T-cell (primary cell): ENCODE data around the gene ITPK1. TPM values are rescaled to one million over a fixed set of nuclear protein-coding genes. Genes with fewer than 3 reads are reported as not detected.

Source experiments
- ATAC-seq, 4 experiments: fragments of 200-7000 bp in 3 of 4; fragments of 150-1000 bp in 1 of 4; cut with Tn5 transposase; replicated peaks in 1 of 4; 1 replicate in 3 of 4; 2 replicates in 1 of 4; pipeline ENCODE4 v1.10.0; 2021; ENCODE audit warnings: moderate library complexity in 3 of 4, mild to moderate bottlenecking in 2 of 4, moderate number of reproducible peaks in 1 of 4
- CTCF ChIA-PET, 2 donors: fragments of 300-600 bp; sonication (Branson Sonifier 250); formaldehyde crosslinking; loops; one replicate each; lab custom pipeline; 2022; ENCODE audit warnings: antibody characterized with exemption in 2 of 2; lab: Charles Lee
- POLR2A ChIA-PET, 2 donors: fragments of 300-600 bp; sonication (Branson Sonifier 250); formaldehyde crosslinking; loops; one replicate each; lab custom pipeline; 2022; ENCODE audit warnings: antibody characterized with exemption in 2 of 2; lab: Charles Lee
- DNase-seq, 35 experiments: peaks; one replicate each; pipeline versions ENCODE4 v3.0.0 to v3.0.0-alpha.2; 2013 to 2023
- H3K27ac ChIP-seq: one replicate; pipeline ENCODE4 v1.5.1; 2013; ENCODE audit warnings: low read length
- H3K27me3 ChIP-seq, 2 experiments: replicated peaks in 1 of 2; 1 replicate in 1 of 2; 2 replicates in 1 of 2; pipeline versions ENCODE4 v1.6.1 to v1.7.0; 2013; ENCODE audit warnings: low read length in 1 of 2, mixed read lengths in 1 of 2; ENCODE audit not compliant: control insufficient read depth in 2 of 2, insufficient read depth in 2 of 2; ENCODE audit errors: extremely low read depth in 1 of 2
- H3K36me3 ChIP-seq, 2 donors: 1 replicate in 1 of 2; 2 replicates in 1 of 2; pipeline versions ENCODE4 v1.6.1 to v1.7.0; 2013; ENCODE audit warnings: low read length in 1 of 2; ENCODE audit not compliant: control insufficient read depth in 2 of 2, insufficient read depth in 1 of 2; ENCODE audit errors: extremely low read depth in 1 of 2
- H3K4me1 ChIP-seq, 2 experiments: 1 replicate in 1 of 2; 2 replicates in 1 of 2; pipeline versions ENCODE4 v1.6.1 to v1.7.0; 2013; ENCODE audit warnings: low read length in 2 of 2, mixed read lengths in 1 of 2; ENCODE audit not compliant: insufficient read depth in 2 of 2, control insufficient read depth in 1 of 2; ENCODE audit errors: extremely low read depth in 1 of 2
- H3K4me3 ChIP-seq, 2 donors: 1 replicate in 1 of 2; 2 replicates in 1 of 2; pipeline versions ENCODE4 v1.5.1 to v1.7.0; 2013; ENCODE audit warnings: mild to moderate bottlenecking in 2 of 2, low read length in 1 of 2, moderate library complexity in 1 of 2; ENCODE audit not compliant: control insufficient read depth in 1 of 2; ENCODE audit errors: extremely low read depth in 1 of 2
- H3K9me3 ChIP-seq: 2 replicates; pipeline ENCODE4 v1.7.0; 2013
- H3K27ac Mint-ChIP-seq, 2 donors: one replicate each; pipeline ENCODE4 v1.8.0; 2020 to 2021; ENCODE audit warnings: mild to moderate bottlenecking in 2 of 2, mixed read lengths in 2 of 2
- H3K27me3 Mint-ChIP-seq, 2 donors: one replicate each; pipeline ENCODE4 v1.8.0; 2021 to 2022; ENCODE audit warnings: mixed read lengths in 2 of 2
- H3K36me3 Mint-ChIP-seq: one replicate; pipeline ENCODE4 v1.8.0; 2021; ENCODE audit warnings: mixed read lengths
- H3K4me1 Mint-ChIP-seq, 3 donors: one replicate each; pipeline ENCODE4 v1.8.0; 2020 to 2022; ENCODE audit warnings: mixed read lengths in 3 of 3, mild to moderate bottlenecking in 1 of 3
- H3K4me3 Mint-ChIP-seq, 3 donors: one replicate each; pipeline ENCODE4 v1.8.0; 2020 to 2022; ENCODE audit warnings: mild to moderate bottlenecking in 3 of 3, mixed read lengths in 3 of 3, moderate library complexity in 3 of 3
- H3K9me3 Mint-ChIP-seq, 3 donors: one replicate each; pipeline ENCODE4 v1.8.0; 2020 to 2022; ENCODE audit warnings: mixed read lengths in 3 of 3
- WGBS: methylation state at CpG from one replicate; pipeline ENCODE4 v1.1.5; 2013; ENCODE audit warnings: missing lambda C conversion rate; ENCODE audit not compliant: insufficient coverage; 5-methylcytosine and 5-hydroxymethylcytosine counted together
- total RNA-seq, 35 experiments: library from RNA in 6 of 35; stranded (reverse) in 6 of 35; fragments of 120-200 nt in 1 of 35; gene quantifications; one replicate each; pipeline versions ENCODE4 v1.2.1 to v1.2.4 and lab custom pipeline; 2013 to 2026

Gene ITPK1
- total RNA-seq, 5 donors from 2014 or later (not counting 1 experiment from before 2014, with no cell fraction given): 28.0 to 43.0 (median 39.5) TPM

DNA sequence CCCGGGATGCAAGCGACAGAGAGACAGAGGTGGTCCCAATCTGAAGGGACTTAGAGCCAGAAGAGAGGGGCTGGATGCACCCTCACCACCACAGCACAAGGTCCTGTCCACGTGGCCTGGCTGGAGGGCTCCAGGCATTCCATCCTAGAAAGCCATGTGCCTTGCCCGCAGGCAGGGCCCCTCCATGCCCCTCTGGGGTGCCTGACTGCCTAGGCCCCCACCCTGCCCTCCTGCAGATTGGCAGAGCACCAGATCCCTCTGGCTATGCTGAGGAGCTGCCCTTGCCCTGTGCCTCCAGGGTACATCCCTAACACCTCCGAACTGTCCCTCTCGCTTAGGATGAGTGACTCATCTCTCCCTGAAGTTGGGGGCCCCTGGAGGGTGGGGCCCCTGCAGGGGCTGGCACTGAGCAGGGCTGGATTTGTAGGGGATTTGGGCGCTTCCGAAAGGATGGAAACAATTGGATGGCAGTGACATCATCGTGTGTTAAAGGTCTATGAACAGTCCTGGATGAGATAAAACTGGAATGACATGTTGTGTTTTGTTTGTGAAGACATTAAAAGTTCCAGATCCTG, 141.8 kb downstream of the ITPK1 start:
- peaks cover 14 to 28% (median 16%) of the 10 kb centered on the region in 3 donors for H3K9me3 Mint-ChIP-seq
- WGBS: 89% methylated on average over 7 of the region's 9 CpGs
- Histone ChIP-seq H3K36me3 (peaks cover 12 to 14% of the 10 kb centered on the region in 2 donors), H3K27me3 (no peaks in the 10 kb centered on the region), H3K4me3 (no peak overlapping the region), H3K4me1 (no peaks in the 10 kb centered on the region), H3K27ac (no peak overlapping the region), H3K9me3 (no peaks in the 10 kb centered on the region)
- POLR2A ChIA-PET: no interaction called here
- H3K27ac Mint-ChIP-seq: no peak overlapping the region
- H3K27me3 Mint-ChIP-seq: no peaks in the 10 kb centered on the region
- peaks cover 0 to 5% (median 2%) of the 10 kb centered on the region in 3 donors for H3K4me1 Mint-ChIP-seq
- CTCF ChIA-PET: no interaction called here
- ATAC-seq (no peak), DNase-seq (no peak)
- H3K4me3 Mint-ChIP-seq: no peak overlapping the region
- peaks cover 54% of the 10 kb centered on the region for H3K36me3 Mint-ChIP-seq

DNA sequence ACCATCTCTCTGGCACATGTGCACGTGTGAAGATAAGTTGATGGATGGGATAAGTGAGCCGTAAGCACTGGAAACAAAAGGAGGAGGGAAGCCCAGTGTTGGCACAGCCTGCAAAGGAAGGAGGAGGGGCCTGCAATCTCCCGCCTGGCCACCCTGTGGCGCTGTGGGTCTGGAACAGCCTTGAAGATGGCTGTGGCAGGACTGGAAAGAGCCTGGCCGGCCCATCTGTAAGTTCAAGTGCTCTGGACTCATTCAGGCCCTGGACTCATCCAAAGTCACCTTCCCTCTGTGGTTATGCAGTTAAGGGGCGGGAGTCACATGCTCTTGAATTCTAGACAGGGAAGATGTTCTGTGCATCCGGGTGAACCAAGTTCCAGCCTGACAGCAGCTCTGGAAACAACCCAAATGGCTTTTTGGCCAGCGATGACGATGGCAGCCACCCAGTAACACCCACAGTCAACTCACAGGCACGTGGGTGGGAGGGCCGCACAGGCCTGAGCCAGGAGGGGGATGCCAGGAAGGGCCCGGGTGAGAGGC, 142.4 kb downstream of the ITPK1 start:
- peaks cover 0 to 5% (median 2%) of the 10 kb centered on the region in 3 donors for H3K4me1 Mint-ChIP-seq
- H3K27me3 Mint-ChIP-seq: no peaks in the 10 kb centered on the region
- DNase-seq (peak in 9 of 35 experiments; percentile 3 to 21 (median 8)), ATAC-seq (no peak)
- Histone ChIP-seq H3K36me3 (peaks cover 10 to 12% of the 10 kb centered on the region in 2 donors), H3K27me3 (no peaks in the 10 kb centered on the region), H3K27ac (no peak overlapping the region), H3K9me3 (no peaks in the 10 kb centered on the region), H3K4me3 (no peak overlapping the region), H3K4me1 (no peaks in the 10 kb centered on the region)
- ChIA-PET POLR2A (no interaction called here), CTCF (no interaction called here)
- H3K9me3 Mint-ChIP-seq: peaks cover 14 to 24% (median 16%) of the 10 kb centered on the region in 3 donors
- H3K4me3 Mint-ChIP-seq: no peak overlapping the region
- peaks cover 50% of the 10 kb centered on the region for H3K36me3 Mint-ChIP-seq
- 98% methylated on average over 4 of the region's 12 CpGs for WGBS
- no peak overlapping the region for H3K27ac Mint-ChIP-seq

- no peaks in the 10 kb centered on the region for H3K9me3 ChIP-seq
- Mint-ChIP-seq H3K36me3 (peaks cover 43% of the 10 kb centered on the region), H3K4me3 (no peak overlapping the region), H3K27ac (no peak overlapping the region), H3K4me1 (peaks cover under 1 to 5% (median 2%) of the 10 kb centered on the region in 3 donors), H3K9me3 (peaks cover 6 to 15% (median 8%) of the 10 kb centered on the region in 3 donors), H3K27me3 (no peaks in the 10 kb centered on the region)
- no peaks in the 10 kb centered on the region for H3K4me1 ChIP-seq
- no peak for DNase-seq
- H3K27ac ChIP-seq: no peak overlapping the region
- ATAC-seq: no peak
- 91% methylated on average over 16 of the region's 16 CpGs for WGBS
- H3K36me3 ChIP-seq: peaks cover 4 to 10% of the 10 kb centered on the region in 2 donors
- POLR2A ChIA-PET: no interaction called here
- H3K4me3 ChIP-seq: no peak overlapping the region
- no peaks in the 10 kb centered on the region for H3K27me3 ChIP-seq
- CTCF ChIA-PET: no interaction called here
Observed at GRCh38 chr14:92971601-92972180, 144.0 kb downstream of the ITPK1 start.

GRCh38 chr14:92970271-92970670, 145.5 kb downstream of the ITPK1 start:
- CTCF ChIA-PET: no interaction called here
- no peak overlapping the region for H3K4me3 Mint-ChIP-seq
- H3K27ac ChIP-seq: no peak overlapping the region

DNA sequence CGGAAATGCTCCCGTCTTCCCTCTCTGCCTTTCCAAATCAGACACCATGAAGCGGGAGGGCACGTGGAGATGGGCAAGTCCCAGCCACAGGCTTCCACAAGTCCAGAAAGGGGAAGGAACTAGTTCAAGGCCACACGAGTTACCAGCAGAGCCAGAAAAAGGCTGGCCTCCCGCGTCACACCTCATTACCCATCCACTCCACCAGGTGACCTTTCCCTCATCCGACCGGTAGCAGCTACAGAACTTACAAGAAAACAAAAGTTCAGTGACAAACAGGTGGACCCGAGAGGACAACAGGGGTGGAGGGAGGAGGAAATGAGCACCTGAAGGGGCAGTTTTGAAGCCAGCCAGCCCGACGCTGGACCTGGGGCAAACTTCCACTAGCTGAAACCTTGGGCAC, 145.9 kb downstream of the ITPK1 start:
- no peak overlapping the region for H3K4me3 ChIP-seq
- ATAC-seq (no peak), DNase-seq (no peak)
- H3K36me3 ChIP-seq: peaks cover 0 to 10% of the 10 kb centered on the region in 2 donors
- Mint-ChIP-seq H3K27me3 (no peaks in the 10 kb centered on the region), H3K27ac (peak overlapping the region in 1 of 2 donors; percentile 22), H3K4me3 (no peak overlapping the region), H3K36me3 (peaks cover 29% of the 10 kb centered on the region), H3K9me3 (peaks cover 0 to 5% (median 0%) of the 10 kb centered on the region in 3 donors), H3K4me1 (peaks cover 2 to 7% (median 5%) of the 10 kb centered on the region in 3 donors)
- 97% methylated on average over 9 of the region's 12 CpGs for whole genome bisulfite sequencing
- no peaks in the 10 kb centered on the region for H3K9me3 ChIP-seq
- CTCF ChIA-PET: no interaction called here
- H3K27me3 ChIP-seq: no peaks in the 10 kb centered on the region
- no peaks in the 10 kb centered on the region for H3K4me1 ChIP-seq
- POLR2A ChIA-PET: no interaction called here
- H3K27ac ChIP-seq: no peak overlapping the region

More at GRCh38 chr14:92970271-92970670, 145.5 kb downstream of the ITPK1 start:
- no peaks in the 10 kb centered on the region for H3K27me3 Mint-ChIP-seq
- H3K4me3 ChIP-seq: no peak overlapping the region
- H3K36me3 ChIP-seq: peaks cover 0 to 10% of the 10 kb centered on the region in 2 donors
- H3K9me3 ChIP-seq: no peaks in the 10 kb centered on the region
- H3K9me3 Mint-ChIP-seq: peaks cover 0 to 5% (median 0%) of the 10 kb centered on the region in 3 donors
- 93% methylated on average over 7 of the region's 12 CpGs for WGBS
- H3K27ac Mint-ChIP-seq: no peak overlapping the region
- POLR2A ChIA-PET: no interaction called here
- no peaks in the 10 kb centered on the region for H3K4me1 ChIP-seq
- peaks cover 2 to 5% (median 5%) of the 10 kb centered on the region in 3 donors for H3K4me1 Mint-ChIP-seq
- H3K27me3 ChIP-seq: no peaks in the 10 kb centered on the region
- peaks cover 29% of the 10 kb centered on the region for H3K36me3 Mint-ChIP-seq
- ATAC-seq: no peak
- no peak for DNase-seq

- ATAC-seq: no peak
- CTCF ChIA-PET: no interaction called here
Observed at GRCh38 chr14:92969430-92969829, 146.3 kb downstream of the ITPK1 start.

More at GRCh38 chr14:92969430-92969829, 146.3 kb downstream of the ITPK1 start:
- WGBS: 96% methylated on average over 8 of the region's 10 CpGs
- H3K27me3 Mint-ChIP-seq: no peaks in the 10 kb centered on the region
- Histone ChIP-seq H3K4me1 (no peaks in the 10 kb centered on the region), H3K36me3 (peaks cover 0 to 10% of the 10 kb centered on the region in 2 donors), H3K27ac (no peak overlapping the region), H3K9me3 (no peaks in the 10 kb centered on the region), H3K27me3 (no peaks in the 10 kb centered on the region), H3K4me3 (no peak overlapping the region)
- no peak overlapping the region for H3K27ac Mint-ChIP-seq
- peaks cover 2 to 7% (median 5%) of the 10 kb centered on the region in 3 donors for H3K4me1 Mint-ChIP-seq
- H3K9me3 Mint-ChIP-seq: peaks cover 0 to 5% (median 0%) of the 10 kb centered on the region in 3 donors
- DNase-seq: no peak
- no peak overlapping the region for H3K4me3 Mint-ChIP-seq
- peaks cover 27% of the 10 kb centered on the region for H3K36me3 Mint-ChIP-seq
- POLR2A ChIA-PET: no interaction called here
